Motor neuron (in vitro differentiated cells): Measurements from ENCODE around the gene DDIT4L. TPM values are rescaled to one million over a fixed set of nuclear protein-coding genes. Genes with fewer than 3 reads are reported as not detected.
A peak's percentile ranks its signal among the peaks of the same experiment; 100 is the strongest.
"Not testable (repeated sequence)": the region's sequence is repeated elsewhere in the genome, so short reads cannot be mapped to it uniquely, and the experiment has no call there.

Experiments used
- ATAC-seq, 8 experiments: fragments of 200-7000 bp; cut with Tn5 transposase; replicated peaks in 6 of 8; 2 replicates each; pipeline ENCODE4 v1.8.0; 2021; ENCODE audit warnings: mild to moderate bottlenecking in 8 of 8, moderate library complexity in 8 of 8
- H3K27ac ChIP-seq, 2 donors: fragments of 250-450 bp; sonication (Bioruptor Pico); 2 replicates each; pipeline ENCODE4 v1.9.0; 2021; ENCODE audit warnings: antibody characterized with exemption in 2 of 2, mild to moderate bottlenecking in 2 of 2, moderate library complexity in 1 of 2
- H3K4me1 ChIP-seq, 2 donors: fragments of 250-450 bp; sonication (Bioruptor Pico); replicated peaks in 1 of 2; 2 replicates each; pipeline ENCODE4 v1.6.1; 2021; ENCODE audit warnings: antibody characterized with exemption in 2 of 2, mild to moderate bottlenecking in 2 of 2, moderate library complexity in 1 of 2
- H3K4me3 ChIP-seq, 5 donors: fragments of 250-450 bp; sonication (Bioruptor Pico); 2 replicates each; pipeline ENCODE4 v1.9.0; 2021; ENCODE audit warnings: antibody characterized with exemption in 5 of 5, mild to moderate bottlenecking in 5 of 5, moderate library complexity in 4 of 5
- WGBS, 10 experiments: fragments of 450-650 bp; shearing (Covaris generic); methylation state at CpG; one replicate each; pipeline ENCODE4 v1.0.0; 2022; 5-methylcytosine and 5-hydroxymethylcytosine counted together
- in situ Hi-C, 9 experiments: fragments of 400-800 bp; cut with MboI; loops; one replicate each; pipeline ENCODE4 v1.15.0; 2021; ENCODE audit warnings: low sequenced_read_pairs in 9 of 9, low pct_unique_long_range_greater_than_20kb in 2 of 9; ENCODE audit not compliant: unreplicated experiment in 9 of 9
- total RNA-seq, 8 experiments: library from RNA; unstranded; fragments of 300-600 nt; gene quantifications; 2 replicates each; pipeline versions ENCODE4 v1.2.3 to v1.2.4, GENCODE V29; 2022

Gene DDIT4L
- total RNA-seq = 1 to 10 TPM in 4 of 8 experiments, under 1 TPM in 4; 0.14 to 4.0 (median 0.84) TPM

DNA sequence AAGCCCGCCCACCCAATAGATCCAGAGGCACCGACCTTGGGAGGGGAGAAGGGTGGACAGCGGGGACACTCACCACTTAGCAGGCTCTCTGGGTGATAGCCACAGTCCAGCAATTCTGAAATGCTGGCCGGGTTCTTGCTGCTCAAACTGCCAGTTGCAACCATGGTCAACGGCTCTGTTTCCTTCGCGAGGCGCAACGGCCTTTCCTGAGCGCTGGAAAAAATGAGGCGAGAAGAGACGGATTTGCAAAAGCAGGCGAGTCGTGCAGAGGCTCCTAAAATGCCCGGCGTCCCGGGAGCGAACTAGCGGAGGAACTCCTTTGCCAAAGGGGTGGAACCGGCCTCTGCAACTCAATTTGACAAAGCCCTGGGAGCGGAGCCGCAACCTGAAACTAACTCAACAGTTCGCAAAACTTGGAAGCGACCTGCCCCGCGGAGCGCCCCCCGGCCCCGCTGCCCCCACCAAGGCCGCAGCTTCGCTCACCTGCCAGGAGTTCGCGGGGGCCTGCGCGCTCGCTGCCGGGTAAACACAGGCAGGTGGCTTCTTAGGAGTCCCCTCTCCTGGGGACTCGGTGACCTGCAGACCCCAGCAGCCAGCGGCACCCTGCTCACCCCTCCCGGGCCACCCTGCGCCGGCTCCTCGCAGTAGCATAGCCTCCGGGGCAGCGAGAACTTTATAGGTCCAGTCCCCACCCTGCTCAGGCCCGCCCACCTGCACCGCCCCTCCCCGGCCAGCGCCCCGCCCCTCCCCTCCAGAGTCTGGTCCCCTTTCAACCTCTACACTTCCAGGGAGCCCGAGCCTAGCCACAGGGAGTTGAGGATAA is at the start of gene DDIT4L:
TSS of gene DDIT4L (minus strand) at position 649 of the 823 bp plus-strand sequence. CDS start at position 164, 485 bp downstream.
- Histone ChIP-seq H3K4me3 (peak within 1 kb of the TSS; percentile 26 to 43 (median 34)), H3K4me1 (peaks cover 0 to 4% of the 10 kb centered on the region in 2 donors), H3K27ac (no peak within 1 kb of the TSS)
- ATAC-seq = peak; percentile 71 to 86 (median 74)
- in situ Hi-C loops = no loop called here
- WGBS, 10 experiments = 0 to 30% (median 3%) methylated on average over 2 to 18 of the region's 51 CpGs; no CpG with 5 or more reads in 4 of the 10 experiments

- WGBS, 10 experiments = 8 to 100% (median 72%) methylated on average over 2 of the region's 2 CpGs; no CpG with 5 or more reads in 2 of the 10 experiments
Measured at GRCh38 chr4:100240008-100240407, 49.7 kb upstream of the DDIT4L start.

DNA sequence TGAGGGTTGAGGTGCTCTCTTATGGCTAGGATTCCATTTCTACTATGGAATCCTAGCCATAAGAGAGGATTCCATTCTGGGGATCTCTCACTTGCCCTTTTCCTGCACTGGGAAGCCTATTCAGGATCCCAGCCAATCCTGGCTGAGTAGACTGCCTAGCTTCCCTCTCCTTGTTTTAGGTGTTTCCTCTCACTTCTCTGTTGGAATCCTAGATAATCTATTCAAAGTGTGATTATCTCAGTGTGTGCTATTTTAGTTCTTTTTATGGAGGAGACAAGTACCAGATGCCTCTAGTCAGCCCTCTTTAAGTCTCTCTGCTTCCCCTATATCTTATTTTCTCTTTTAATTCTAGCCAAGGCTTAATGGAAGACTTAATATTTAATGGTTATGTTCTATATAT is 34.5 kb upstream of the DDIT4L start:
- no peak overlapping the region for H3K4me3 ChIP-seq
- in situ Hi-C loops = no loop called here
- H3K4me1 ChIP-seq = no peaks in the 10 kb centered on the region
- no peak overlapping the region for H3K27ac ChIP-seq
- ATAC-seq = no peak

More at GRCh38 chr4:100240008-100240407, 49.7 kb upstream of the DDIT4L start:
- H3K4me1 ChIP-seq = no peaks in the 10 kb centered on the region
- no peak overlapping the region for H3K4me3 ChIP-seq
- no peak overlapping the region for H3K27ac ChIP-seq
- in situ Hi-C loops = no loop called here
- peak in 2 of 8 experiments; percentile 30 to 52 for ATAC-seq

- no peak overlapping the region for H3K4me3 ChIP-seq
- in situ Hi-C loops = no loop called here
- H3K27ac ChIP-seq = no peak overlapping the region
- ATAC-seq = no peak
- no peaks in the 10 kb centered on the region for H3K4me1 ChIP-seq
Measured at GRCh38 chr4:100224160-100224559, 33.9 kb upstream of the DDIT4L start.

DNA sequence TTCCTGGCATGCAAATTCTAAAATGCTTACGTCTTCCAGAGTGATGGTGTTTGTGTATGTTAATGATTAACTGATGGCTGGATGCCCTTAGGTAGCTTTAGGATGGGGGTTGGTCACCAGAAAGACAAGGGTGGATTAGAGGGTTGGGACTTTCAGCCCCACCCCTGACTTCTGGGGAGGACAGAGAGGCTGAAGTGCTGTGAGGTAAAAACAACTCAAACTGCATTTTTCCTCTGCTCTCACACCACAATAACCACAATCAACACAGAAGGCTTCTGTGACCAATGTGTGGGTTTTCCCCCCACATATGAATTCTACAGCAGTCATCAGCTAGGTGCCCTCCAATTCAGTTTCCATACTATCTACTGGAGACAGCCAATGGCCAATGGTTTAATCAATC is 18.7 kb upstream of the DDIT4L start:
- ATAC-seq = peak in 2 of 8 experiments; percentile 15 to 44
- in situ Hi-C loops = no loop called here
- no peaks in the 10 kb centered on the region for H3K4me1 ChIP-seq
- 0 to 33% (median 0%) methylated on average over 1 of the region's 1 CpG; no CpG with 5 or more reads in 6 of the 10 experiments for WGBS, 10 experiments
- H3K27ac ChIP-seq = no peak overlapping the region
- no peak overlapping the region for H3K4me3 ChIP-seq

GRCh38 chr4:100208459-100208858 is 18.2 kb upstream of the DDIT4L start:
- in situ Hi-C loops = no loop called here
- no peak overlapping the region for H3K27ac ChIP-seq
- no peak for ATAC-seq
- H3K4me3 ChIP-seq = no peak overlapping the region
- H3K4me1 ChIP-seq = no peaks in the 10 kb centered on the region
- 0 to 85% (median 64%) methylated on average over 1 to 3 of the region's 3 CpGs; no CpG with 5 or more reads in 1 of the 10 experiments for WGBS, 10 experiments

DNA sequence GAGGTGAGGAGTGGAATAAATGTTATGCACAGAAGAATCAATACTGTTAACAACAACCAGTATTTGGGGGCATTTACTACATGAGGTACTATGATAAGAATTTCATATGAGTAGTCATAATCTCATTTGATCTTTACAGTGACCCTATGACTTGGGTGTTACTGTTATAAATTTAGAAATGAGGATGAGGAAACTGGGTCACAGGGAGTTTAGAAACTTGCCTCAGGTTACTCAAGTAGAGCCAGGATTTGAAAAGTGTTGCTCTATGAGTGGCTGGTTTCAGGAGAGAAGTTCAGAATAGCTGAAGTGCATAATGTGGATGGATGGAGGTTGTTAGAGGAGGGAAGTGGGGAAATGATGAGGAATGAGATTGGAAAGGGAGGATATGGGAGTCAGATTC is 16.6 kb upstream of the DDIT4L start:
- in situ Hi-C loops = no loop called here
- H3K27ac ChIP-seq = no peak overlapping the region
- peak in 1 of 8 experiments; percentile 46 for ATAC-seq
- H3K4me1 ChIP-seq = no peaks in the 10 kb centered on the region
- no peak overlapping the region for H3K4me3 ChIP-seq

GRCh38 chr4:100198061-100198460 is 7.8 kb upstream of the DDIT4L start:
- ATAC-seq = no peak
- in situ Hi-C loops = no loop called here
- Histone ChIP-seq H3K4me1 (no peaks in the 10 kb centered on the region), H3K27ac (no peak overlapping the region), H3K4me3 (no peak overlapping the region)
- WGBS, 10 experiments = 25 to 100% (median 91%) methylated on average over 1 of the region's 1 CpG; no CpG with 5 or more reads in 2 of the 10 experiments

DNA sequence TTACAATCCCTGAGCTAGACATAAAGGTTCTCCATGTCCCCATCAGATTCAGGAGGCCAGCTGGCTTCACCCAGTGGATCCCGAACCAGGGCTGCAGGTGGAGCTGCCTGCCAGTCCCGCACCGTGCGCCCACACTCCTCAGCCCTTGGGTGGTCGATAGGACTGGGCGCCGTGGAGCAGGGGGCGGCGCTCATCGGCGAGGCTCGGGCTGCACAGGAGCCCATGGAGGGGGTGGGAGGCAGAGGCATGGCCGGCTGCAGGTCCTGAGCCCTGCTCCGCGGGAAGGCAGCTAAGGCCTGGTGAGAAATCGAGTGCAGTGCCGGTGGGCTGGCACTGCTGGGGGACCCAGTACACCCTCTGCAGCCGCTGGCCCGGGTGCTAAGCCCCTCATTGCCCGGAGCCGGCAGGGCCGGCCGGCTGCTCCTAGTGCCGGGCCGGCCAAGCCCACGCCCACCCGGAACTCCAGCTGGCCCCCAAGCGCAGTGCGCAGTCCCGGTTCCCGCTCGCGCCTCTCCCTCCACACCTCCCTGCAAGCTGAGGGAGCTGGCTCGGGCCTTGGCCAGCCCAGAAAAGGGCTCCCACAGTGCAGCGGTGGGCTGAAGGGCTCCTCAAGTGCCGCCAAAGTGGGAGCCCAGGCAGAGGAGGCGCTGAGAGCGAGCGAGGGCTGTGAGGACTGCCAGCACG is 6.3 kb upstream of the DDIT4L start:
- in situ Hi-C loops, H3K4me3 ChIP-seq, ATAC-seq, H3K27ac ChIP-seq, H3K4me1 ChIP-seq: not testable (repeated sequence)
- no CpG with 5 or more reads among the region's 40 CpGs for WGBS, 10 experiments

- no peak overlapping the region for H3K27ac ChIP-seq
- WGBS, 10 experiments = 0 to 100% (median 35%) methylated on average over 1 to 23 of the region's 37 CpGs; no CpG with 5 or more reads in 1 of the 10 experiments
- ATAC-seq = peak; percentile 73 to 88 (median 81)
Measured at GRCh38 chr4:100190643-100191600, 654 bp upstream of the DDIT4L start.

DNA sequence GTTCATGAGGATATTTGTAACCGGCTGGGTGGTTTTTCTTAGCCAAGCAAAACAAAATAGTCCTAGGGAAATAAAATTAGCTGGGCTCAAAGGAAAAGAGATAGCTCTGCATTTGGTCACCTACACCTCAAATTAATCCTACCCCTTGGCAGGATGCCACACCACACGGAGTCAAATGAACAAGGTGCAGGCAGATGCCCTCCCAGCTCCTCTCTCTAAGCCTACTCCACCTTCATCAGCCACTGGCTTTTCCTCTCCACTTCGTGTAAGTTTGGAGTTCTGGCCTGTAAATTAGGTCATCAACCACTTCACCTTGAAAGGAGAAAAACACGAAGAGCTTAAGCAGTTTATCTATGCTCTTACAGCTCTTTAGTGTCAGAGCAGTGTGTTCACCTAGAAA is 1.4 kb downstream of the DDIT4L start:
- in situ Hi-C loops = no loop called here
- no peak overlapping the region for H3K4me3 ChIP-seq
- ATAC-seq = no peak
- peaks cover 0 to 4% of the 10 kb centered on the region in 2 donors for H3K4me1 ChIP-seq
- WGBS, 10 experiments = 39 to 100% (median 80%) methylated on average over 1 to 3 of the region's 4 CpGs; no CpG with 5 or more reads in 1 of the 10 experiments
- no peak overlapping the region for H3K27ac ChIP-seq

More at GRCh38 chr4:100190643-100191600, 654 bp upstream of the DDIT4L start:
- in situ Hi-C loops = no loop called here
- Histone ChIP-seq H3K4me3 (peak overlapping the region; percentile 26 to 43 (median 34)), H3K4me1 (peaks cover 0 to 4% of the 10 kb centered on the region in 2 donors)

GRCh38 chr4:100187781-100188180 is 2.5 kb downstream of the DDIT4L start:
- no peak for ATAC-seq
- WGBS, 10 experiments = 77 to 95% (median 87%) methylated on average over 3 to 9 of the region's 9 CpGs
- in situ Hi-C loops = no loop called here
- peaks cover 0 to 4% of the 10 kb centered on the region in 2 donors for H3K4me1 ChIP-seq
- no peak overlapping the region for H3K4me3 ChIP-seq
- no peak overlapping the region for H3K27ac ChIP-seq
